ENCODE data around the gene KAT6B.

Gene KAT6B

DNA sequence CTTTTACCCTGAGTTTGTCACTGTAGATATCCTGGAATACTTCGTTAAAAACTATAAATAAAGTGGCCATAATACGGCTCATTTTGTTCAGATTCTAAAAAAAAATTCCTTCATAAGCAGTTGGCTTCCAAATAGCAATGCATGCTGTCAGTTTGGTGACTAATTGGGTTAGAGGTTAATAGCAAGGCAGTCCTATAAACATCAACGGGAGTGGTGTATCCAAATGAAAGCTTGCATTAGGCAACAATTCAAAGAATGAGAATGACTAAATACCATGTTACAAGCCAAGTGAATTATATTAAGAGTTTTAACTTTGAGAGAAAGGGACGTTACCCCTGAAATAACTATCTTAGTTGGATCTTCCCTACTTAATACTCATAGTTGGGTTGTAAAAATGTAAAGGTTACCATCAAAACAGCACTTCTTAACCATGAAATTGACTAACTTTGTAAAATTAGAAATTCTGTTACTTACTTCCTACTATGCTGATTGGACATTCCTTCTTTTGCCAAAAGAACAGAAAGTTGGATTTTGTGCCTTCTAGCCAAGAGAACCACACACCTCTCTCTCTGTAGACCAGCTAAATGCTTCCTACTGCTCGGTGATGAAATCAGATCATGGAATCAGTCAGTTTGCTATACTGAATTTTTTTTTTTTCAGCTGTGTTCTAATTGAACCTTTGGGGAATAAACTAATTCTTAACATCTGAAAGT lies 98.0 kb downstream of the KAT6B start (continued):
- TF ChIP-seq, protein P1, sequence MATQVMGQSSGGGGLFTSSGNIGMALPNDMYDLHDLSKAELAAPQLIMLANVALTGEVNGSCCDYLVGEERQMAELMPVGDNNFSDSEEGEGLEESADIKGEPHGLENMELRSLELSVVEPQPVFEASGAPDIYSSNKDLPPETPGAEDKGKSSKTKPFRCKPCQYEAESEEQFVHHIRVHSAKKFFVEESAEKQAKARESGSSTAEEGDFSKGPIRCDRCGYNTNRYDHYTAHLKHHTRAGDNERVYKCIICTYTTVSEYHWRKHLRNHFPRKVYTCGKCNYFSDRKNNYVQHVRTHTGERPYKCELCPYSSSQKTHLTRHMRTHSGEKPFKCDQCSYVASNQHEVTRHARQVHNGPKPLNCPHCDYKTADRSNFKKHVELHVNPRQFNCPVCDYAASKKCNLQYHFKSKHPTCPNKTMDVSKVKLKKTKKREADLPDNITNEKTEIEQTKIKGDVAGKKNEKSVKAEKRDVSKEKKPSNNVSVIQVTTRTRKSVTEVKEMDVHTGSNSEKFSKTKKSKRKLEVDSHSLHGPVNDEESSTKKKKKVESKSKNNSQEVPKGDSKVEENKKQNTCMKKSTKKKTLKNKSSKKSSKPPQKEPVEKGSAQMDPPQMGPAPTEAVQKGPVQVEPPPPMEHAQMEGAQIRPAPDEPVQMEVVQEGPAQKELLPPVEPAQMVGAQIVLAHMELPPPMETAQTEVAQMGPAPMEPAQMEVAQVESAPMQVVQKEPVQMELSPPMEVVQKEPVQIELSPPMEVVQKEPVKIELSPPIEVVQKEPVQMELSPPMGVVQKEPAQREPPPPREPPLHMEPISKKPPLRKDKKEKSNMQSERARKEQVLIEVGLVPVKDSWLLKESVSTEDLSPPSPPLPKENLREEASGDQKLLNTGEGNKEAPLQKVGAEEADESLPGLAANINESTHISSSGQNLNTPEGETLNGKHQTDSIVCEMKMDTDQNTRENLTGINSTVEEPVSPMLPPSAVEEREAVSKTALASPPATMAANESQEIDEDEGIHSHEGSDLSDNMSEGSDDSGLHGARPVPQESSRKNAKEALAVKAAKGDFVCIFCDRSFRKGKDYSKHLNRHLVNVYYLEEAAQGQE (tag by site-specific recombination; IDR thresholded peaks at IDR 0.05) = no peak
- TF ChIP-seq GLIS1 (tag by site-specific recombination; IDR thresholded peaks at IDR 0.05) = no peak
- TF ChIP-seq ZNF792 (tag by site-specific recombination; IDR thresholded peaks at IDR 0.05) = no peak
- no peak for TF ChIP-seq ZFHX2 (tag by site-specific recombination; conservative IDR thresholded peaks at IDR 0.05)
- TF ChIP-seq, protein P2, sequence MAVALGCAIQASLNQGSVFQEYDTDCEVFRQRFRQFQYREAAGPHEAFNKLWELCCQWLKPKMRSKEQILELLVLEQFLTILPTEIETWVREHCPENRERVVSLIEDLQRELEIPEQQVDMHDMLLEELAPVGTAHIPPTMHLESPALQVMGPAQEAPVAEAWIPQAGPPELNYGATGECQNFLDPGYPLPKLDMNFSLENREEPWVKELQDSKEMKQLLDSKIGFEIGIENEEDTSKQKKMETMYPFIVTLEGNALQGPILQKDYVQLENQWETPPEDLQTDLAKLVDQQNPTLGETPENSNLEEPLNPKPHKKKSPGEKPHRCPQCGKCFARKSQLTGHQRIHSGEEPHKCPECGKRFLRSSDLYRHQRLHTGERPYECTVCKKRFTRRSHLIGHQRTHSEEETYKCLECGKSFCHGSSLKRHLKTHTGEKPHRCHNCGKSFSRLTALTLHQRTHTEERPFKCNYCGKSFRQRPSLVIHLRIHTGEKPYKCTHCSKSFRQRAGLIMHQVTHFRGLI (tag by site-specific recombination; IDR thresholded peaks at IDR 0.05) = no peak
- no peak for TF ChIP-seq ZNF548 (tag by site-specific recombination; IDR thresholded peaks at IDR 0.05)
- no peak for TF ChIP-seq ZNF670 (tag by site-specific recombination; IDR thresholded peaks at IDR 0.05; ENCODE audit: low read depth)
- peak; percentile 95 for TF ChIP-seq SP7 (tag by site-specific recombination; IDR thresholded peaks at IDR 0.05)
- no peak for TF ChIP-seq ZNF248 (tag by site-specific recombination; IDR thresholded peaks at IDR 0.05)
- no peak for TF ChIP-seq SALL2 (tag by site-specific recombination; IDR thresholded peaks at IDR 0.05; ENCODE audit: borderline replicate concordance)
- TF ChIP-seq, protein P3, sequence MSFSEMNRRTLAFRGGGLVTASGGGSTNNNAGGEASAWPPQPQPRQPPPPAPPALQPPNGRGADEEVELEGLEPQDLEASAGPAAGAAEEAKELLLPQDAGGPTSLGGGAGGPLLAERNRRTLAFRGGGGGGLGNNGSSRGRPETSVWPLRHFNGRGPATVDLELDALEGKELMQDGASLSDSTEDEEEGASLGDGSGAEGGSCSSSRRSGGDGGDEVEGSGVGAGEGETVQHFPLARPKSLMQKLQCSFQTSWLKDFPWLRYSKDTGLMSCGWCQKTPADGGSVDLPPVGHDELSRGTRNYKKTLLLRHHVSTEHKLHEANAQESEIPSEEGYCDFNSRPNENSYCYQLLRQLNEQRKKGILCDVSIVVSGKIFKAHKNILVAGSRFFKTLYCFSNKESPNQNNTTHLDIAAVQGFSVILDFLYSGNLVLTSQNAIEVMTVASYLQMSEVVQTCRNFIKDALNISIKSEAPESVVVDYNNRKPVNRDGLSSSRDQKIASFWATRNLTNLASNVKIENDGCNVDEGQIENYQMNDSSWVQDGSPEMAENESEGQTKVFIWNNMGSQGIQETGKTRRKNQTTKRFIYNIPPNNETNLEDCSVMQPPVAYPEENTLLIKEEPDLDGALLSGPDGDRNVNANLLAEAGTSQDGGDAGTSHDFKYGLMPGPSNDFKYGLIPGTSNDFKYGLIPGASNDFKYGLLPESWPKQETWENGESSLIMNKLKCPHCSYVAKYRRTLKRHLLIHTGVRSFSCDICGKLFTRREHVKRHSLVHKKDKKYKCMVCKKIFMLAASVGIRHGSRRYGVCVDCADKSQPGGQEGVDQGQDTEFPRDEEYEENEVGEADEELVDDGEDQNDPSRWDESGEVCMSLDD (tag by site-specific recombination; IDR thresholded peaks at IDR 0.05) = no peak
- TF ChIP-seq ZFP37 (tag by site-specific recombination; IDR thresholded peaks at IDR 0.05) = no peak; the same call in 1 of the 2 replicates
- no peak for TF ChIP-seq ZNF501 (tag by site-specific recombination; IDR thresholded peaks at IDR 0.05)
- TF ChIP-seq ZNF133 (tag by site-specific recombination; IDR thresholded peaks at IDR 0.05) = no peak
- no peak for TF ChIP-seq ZNF521 (tag by site-specific recombination; IDR thresholded peaks at IDR 0.05)
- TF ChIP-seq, protein P4, sequence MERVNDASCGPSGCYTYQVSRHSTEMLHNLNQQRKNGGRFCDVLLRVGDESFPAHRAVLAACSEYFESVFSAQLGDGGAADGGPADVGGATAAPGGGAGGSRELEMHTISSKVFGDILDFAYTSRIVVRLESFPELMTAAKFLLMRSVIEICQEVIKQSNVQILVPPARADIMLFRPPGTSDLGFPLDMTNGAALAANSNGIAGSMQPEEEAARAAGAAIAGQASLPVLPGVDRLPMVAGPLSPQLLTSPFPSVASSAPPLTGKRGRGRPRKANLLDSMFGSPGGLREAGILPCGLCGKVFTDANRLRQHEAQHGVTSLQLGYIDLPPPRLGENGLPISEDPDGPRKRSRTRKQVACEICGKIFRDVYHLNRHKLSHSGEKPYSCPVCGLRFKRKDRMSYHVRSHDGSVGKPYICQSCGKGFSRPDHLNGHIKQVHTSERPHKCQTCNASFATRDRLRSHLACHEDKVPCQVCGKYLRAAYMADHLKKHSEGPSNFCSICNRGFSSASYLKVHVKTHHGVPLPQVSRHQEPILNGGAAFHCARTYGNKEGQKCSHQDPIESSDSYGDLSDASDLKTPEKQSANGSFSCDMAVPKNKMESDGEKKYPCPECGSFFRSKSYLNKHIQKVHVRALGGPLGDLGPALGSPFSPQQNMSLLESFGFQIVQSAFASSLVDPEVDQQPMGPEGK (tag by site-specific recombination; IDR thresholded peaks at IDR 0.05) = no peak
- TF ChIP-seq, protein P5, sequence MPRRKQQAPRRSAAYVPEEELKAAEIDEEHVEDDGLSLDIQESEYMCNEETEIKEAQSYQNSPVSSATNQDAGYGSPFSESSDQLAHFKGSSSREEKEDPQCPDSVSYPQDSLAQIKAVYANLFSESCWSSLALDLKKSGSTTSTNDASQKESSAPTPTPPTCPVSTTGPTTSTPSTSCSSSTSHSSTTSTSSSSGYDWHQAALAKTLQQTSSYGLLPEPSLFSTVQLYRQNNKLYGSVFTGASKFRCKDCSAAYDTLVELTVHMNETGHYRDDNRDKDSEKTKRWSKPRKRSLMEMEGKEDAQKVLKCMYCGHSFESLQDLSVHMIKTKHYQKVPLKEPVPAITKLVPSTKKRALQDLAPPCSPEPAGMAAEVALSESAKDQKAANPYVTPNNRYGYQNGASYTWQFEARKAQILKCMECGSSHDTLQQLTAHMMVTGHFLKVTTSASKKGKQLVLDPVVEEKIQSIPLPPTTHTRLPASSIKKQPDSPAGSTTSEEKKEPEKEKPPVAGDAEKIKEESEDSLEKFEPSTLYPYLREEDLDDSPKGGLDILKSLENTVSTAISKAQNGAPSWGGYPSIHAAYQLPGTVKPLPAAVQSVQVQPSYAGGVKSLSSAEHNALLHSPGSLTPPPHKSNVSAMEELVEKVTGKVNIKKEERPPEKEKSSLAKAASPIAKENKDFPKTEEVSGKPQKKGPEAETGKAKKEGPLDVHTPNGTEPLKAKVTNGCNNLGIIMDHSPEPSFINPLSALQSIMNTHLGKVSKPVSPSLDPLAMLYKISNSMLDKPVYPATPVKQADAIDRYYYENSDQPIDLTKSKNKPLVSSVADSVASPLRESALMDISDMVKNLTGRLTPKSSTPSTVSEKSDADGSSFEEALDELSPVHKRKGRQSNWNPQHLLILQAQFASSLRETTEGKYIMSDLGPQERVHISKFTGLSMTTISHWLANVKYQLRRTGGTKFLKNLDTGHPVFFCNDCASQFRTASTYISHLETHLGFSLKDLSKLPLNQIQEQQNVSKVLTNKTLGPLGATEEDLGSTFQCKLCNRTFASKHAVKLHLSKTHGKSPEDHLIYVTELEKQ (tag by site-specific recombination; IDR thresholded peaks at IDR 0.05; ENCODE audit: borderline replicate concordance) = no peak
- TF ChIP-seq FEZF1 (tag by site-specific recombination; IDR thresholded peaks at IDR 0.05) = peak; percentile 53; the same call in 1 of the 2 replicates
- TF ChIP-seq, protein P6, sequence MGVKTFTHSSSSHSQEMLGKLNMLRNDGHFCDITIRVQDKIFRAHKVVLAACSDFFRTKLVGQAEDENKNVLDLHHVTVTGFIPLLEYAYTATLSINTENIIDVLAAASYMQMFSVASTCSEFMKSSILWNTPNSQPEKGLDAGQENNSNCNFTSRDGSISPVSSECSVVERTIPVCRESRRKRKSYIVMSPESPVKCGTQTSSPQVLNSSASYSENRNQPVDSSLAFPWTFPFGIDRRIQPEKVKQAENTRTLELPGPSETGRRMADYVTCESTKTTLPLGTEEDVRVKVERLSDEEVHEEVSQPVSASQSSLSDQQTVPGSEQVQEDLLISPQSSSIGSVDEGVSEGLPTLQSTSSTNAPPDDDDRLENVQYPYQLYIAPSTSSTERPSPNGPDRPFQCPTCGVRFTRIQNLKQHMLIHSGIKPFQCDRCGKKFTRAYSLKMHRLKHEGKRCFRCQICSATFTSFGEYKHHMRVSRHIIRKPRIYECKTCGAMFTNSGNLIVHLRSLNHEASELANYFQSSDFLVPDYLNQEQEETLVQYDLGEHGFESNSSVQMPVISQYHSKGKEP (tag by site-specific recombination; IDR thresholded peaks at IDR 0.05) = peak; percentile 83
- TF ChIP-seq, protein P7, sequence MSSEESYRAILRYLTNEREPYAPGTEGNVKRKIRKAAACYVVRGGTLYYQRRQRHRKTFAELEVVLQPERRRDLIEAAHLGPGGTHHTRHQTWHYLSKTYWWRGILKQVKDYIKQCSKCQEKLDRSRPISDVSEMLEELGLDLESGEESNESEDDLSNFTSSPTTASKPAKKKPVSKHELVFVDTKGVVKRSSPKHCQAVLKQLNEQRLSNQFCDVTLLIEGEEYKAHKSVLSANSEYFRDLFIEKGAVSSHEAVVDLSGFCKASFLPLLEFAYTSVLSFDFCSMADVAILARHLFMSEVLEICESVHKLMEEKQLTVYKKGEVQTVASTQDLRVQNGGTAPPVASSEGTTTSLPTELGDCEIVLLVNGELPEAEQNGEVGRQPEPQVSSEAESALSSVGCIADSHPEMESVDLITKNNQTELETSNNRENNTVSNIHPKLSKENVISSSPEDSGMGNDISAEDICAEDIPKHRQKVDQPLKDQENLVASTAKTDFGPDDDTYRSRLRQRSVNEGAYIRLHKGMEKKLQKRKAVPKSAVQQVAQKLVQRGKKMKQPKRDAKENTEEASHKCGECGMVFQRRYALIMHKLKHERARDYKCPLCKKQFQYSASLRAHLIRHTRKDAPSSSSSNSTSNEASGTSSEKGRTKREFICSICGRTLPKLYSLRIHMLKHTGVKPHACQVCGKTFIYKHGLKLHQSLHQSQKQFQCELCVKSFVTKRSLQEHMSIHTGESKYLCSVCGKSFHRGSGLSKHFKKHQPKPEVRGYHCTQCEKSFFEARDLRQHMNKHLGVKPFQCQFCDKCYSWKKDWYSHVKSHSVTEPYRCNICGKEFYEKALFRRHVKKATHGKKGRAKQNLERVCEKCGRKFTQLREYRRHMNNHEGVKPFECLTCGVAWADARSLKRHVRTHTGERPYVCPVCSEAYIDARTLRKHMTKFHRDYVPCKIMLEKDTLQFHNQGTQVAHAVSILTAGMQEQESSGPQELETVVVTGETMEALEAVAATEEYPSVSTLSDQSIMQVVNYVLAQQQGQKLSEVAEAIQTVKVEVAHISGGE (tag by site-specific recombination; conservative IDR thresholded peaks at IDR 0.05; ENCODE audit: low read depth) = no peak

Data from HEK293 (cell line).